GM19328 (cell line): ENCODE data around the gene FAM25C.
"Not testable (repeated sequence)": the region's sequence is repeated elsewhere in the genome, so short reads cannot be mapped to it uniquely, and the experiment has no call there.

Experiments used
- ATAC-seq: cut with Tn5 transposase; IDR thresholded peaks from one replicate; pipeline ENCODE4 v1.9.1; 2021; ENCODE audit warnings: mild to moderate bottlenecking, moderate library complexity; ENCODE audit not compliant: unreplicated experiment

Gene FAM25C

GRCh38 chr10:47959677-47960076 lies 39.9 kb downstream of the FAM25C start:
- not testable (repeated sequence) for ATAC-seq

GRCh38 chr10:47957158-47957557 lies 42.4 kb downstream of the FAM25C start:
- not testable (repeated sequence) for ATAC-seq

GRCh38 chr10:47947424-47947823 lies 52.2 kb downstream of the FAM25C start:
- not testable (repeated sequence) for ATAC-seq
